ENCODE data around the gene PEX11B. TPM values are rescaled to one million over a fixed set of nuclear protein-coding genes. Genes with fewer than 3 reads are reported as not detected.

PEX11B gene
- total RNA-seq, 1 experiment from 2014 or later, result 16.1 TPM

DNA sequence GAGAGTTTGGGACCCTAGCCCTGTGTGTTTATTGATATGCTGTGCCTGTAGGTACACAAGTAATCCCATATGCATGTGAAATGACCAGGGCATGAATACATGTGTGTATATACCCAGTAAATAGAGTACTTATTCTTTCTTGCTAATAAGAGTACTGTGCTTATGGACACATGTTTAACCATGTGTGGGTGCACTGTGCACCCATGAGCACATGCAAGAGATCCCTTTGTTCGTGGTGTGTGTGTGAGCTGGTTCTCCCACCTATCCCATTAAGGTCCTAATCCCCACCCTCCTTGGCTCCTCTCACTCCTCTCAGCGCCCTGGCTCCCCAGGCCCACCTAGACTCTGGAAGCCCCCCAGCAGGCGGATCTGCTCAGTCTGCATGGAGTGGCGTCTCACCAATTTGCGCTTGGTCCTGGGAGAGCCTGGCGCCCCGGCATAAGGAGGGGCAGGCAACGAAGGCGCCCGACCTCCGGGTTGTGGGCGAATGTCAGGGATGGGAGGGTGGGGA, 41.5 kb upstream of the PEX11B start:
- Mint-ChIP-seq H3K4me1 (ENCODE audit: low read depth, unreplicated experiment) (peaks cover 29% of the 10 kb centered on the region), H3K27ac (ENCODE audit: unreplicated experiment) (no peak overlapping the region), H3K9me3 (ENCODE audit: unreplicated experiment) (no peaks in the 10 kb centered on the region), H3K4me3 (ENCODE audit: unreplicated experiment) (no peak overlapping the region), H3K27me3 (ENCODE audit: insufficient read depth, unreplicated experiment) (peaks cover 15% of the 10 kb centered on the region), H3K36me3 (ENCODE audit: insufficient read depth, unreplicated experiment) (no peaks in the 10 kb centered on the region)
- H3K9me3 ChIP-seq, result no peaks in the 10 kb centered on the region
- ChIA-PET CTCF (interaction anchor here (0.8 kb wide), 1 partner anchor 41 kb away, joined by 3 read pairs; no protein-coding TSS in a partner anchor), POLR2A (no interaction called here)
- no peaks in the 10 kb centered on the region for H3K36me3 ChIP-seq (ENCODE audit: control insufficient read depth, insufficient read depth, low read length)
- TF ChIP-seq, protein P1, sequence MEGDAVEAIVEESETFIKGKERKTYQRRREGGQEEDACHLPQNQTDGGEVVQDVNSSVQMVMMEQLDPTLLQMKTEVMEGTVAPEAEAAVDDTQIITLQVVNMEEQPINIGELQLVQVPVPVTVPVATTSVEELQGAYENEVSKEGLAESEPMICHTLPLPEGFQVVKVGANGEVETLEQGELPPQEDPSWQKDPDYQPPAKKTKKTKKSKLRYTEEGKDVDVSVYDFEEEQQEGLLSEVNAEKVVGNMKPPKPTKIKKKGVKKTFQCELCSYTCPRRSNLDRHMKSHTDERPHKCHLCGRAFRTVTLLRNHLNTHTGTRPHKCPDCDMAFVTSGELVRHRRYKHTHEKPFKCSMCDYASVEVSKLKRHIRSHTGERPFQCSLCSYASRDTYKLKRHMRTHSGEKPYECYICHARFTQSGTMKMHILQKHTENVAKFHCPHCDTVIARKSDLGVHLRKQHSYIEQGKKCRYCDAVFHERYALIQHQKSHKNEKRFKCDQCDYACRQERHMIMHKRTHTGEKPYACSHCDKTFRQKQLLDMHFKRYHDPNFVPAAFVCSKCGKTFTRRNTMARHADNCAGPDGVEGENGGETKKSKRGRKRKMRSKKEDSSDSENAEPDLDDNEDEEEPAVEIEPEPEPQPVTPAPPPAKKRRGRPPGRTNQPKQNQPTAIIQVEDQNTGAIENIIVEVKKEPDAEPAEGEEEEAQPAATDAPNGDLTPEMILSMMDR (IDR thresholded peaks at IDR 0.05; ENCODE audit: insufficient read depth in 1 of 2, low read depth in 1 of 2, low read length in 1 of 2, severe bottlenecking in 1 of 2, unreplicated experiment in 1 of 2), result no peak
- no peaks in the 10 kb centered on the region; the same call in 1 of the 2 replicates for H3K27me3 ChIP-seq (replicated peaks; ENCODE audit: control insufficient read depth, insufficient read depth, low read length)
- peaks cover 28% of the 10 kb centered on the region for H3K4me1 ChIP-seq
- peak overlapping the region; percentile 40; the same call in 1 of the 2 replicates for H3K4me3 ChIP-seq (ENCODE audit: low read depth, low read length)
- no peak for DNase-seq
- no TSS peak for BruUV-seq (replicated peaks)
- intact Hi-C loops (cut with micrococcal nuclease; ENCODE audit: unreplicated experiment), result loop anchor here (2.0 to 5.0 kb wide), 3 partner anchors 52 to 77 kb away; no protein-coding TSS in a partner anchor

- peaks cover 35% of the 10 kb centered on the region for H3K4me1 ChIP-seq
- Mint-ChIP-seq H3K4me1 (ENCODE audit: low read depth, unreplicated experiment) (peaks cover 29% of the 10 kb centered on the region), H3K27ac (ENCODE audit: unreplicated experiment) (no peak overlapping the region), H3K9me3 (ENCODE audit: unreplicated experiment) (no peaks in the 10 kb centered on the region), H3K4me3 (ENCODE audit: unreplicated experiment) (peak overlapping the region; percentile 14), H3K27me3 (ENCODE audit: insufficient read depth, unreplicated experiment) (peaks cover 15% of the 10 kb centered on the region), H3K36me3 (ENCODE audit: insufficient read depth, unreplicated experiment) (no peaks in the 10 kb centered on the region)
- DNase-seq, result no peak
- ChIA-PET POLR2A (interaction anchor here (2.4 kb wide), 1 partner anchor 32 kb away, joined by 14 read pairs; the partner anchor contains the start of gene RBM8A), CTCF (no interaction called here)
- H3K4me3 ChIP-seq (ENCODE audit: low read depth, low read length), result no peak overlapping the region
- no peaks in the 10 kb centered on the region for H3K36me3 ChIP-seq (ENCODE audit: control insufficient read depth, insufficient read depth, low read length)
- intact Hi-C loops (cut with micrococcal nuclease; ENCODE audit: unreplicated experiment), result no loop called here
- no peaks in the 10 kb centered on the region; the same call in 1 of the 2 replicates for H3K27me3 ChIP-seq (replicated peaks; ENCODE audit: control insufficient read depth, insufficient read depth, low read length)
- TF ChIP-seq, protein P1 (IDR thresholded peaks at IDR 0.05; ENCODE audit: insufficient read depth in 1 of 2, low read depth in 1 of 2, low read length in 1 of 2, severe bottlenecking in 1 of 2, unreplicated experiment in 1 of 2), result no peak
- H3K9me3 ChIP-seq, result no peaks in the 10 kb centered on the region
- BruUV-seq (replicated peaks), result no TSS peak
These were observed 40.8 kb upstream of the PEX11B start for GRCh38 chr1:145959333-145959732.

DNA sequence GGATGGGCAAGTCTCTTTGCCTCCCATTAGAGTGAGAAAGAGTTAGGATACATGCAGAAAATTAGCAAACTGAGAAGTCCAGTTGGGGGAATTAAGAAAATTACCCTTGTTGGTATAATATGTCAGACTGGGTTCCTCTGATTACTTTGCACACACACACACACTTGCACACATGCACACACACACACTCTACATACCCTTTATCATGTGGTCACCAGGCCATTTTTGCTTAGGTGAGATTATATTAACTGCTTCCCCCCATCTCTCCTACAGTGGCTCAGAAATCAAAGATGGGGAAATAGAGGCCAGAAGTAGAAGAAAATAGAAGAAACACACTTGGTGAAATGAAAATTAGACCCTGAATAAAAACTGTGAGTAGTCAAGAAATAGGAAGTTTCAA, 40.2 kb upstream of the PEX11B start:
- H3K4me3 Mint-ChIP-seq (ENCODE audit: unreplicated experiment), result no peak overlapping the region
- H3K9me3 Mint-ChIP-seq (ENCODE audit: unreplicated experiment), result no peaks in the 10 kb centered on the region
- Histone ChIP-seq H3K27me3 (replicated peaks; ENCODE audit: control insufficient read depth, insufficient read depth, low read length) (no peaks in the 10 kb centered on the region; the same call in 1 of the 2 replicates), H3K4me1 (peaks cover 31% of the 10 kb centered on the region), H3K36me3 (ENCODE audit: control insufficient read depth, insufficient read depth, low read length) (no peaks in the 10 kb centered on the region), H3K4me3 (ENCODE audit: low read depth, low read length) (no peak overlapping the region), H3K9me3 (no peaks in the 10 kb centered on the region)
- peaks cover 29% of the 10 kb centered on the region for H3K4me1 Mint-ChIP-seq (ENCODE audit: low read depth, unreplicated experiment)
- intact Hi-C loops (cut with micrococcal nuclease; ENCODE audit: unreplicated experiment), result no loop called here
- BruUV-seq (replicated peaks), result no TSS peak
- CTCF ChIA-PET, result interaction anchor here (0.6 to 2.1 kb wide), 5 partner anchors 11 to 79 kb away, joined by 3 to 15 read pairs (median 3); partner anchors contain the start of gene RBM8A
- no peak for DNase-seq
- TF ChIP-seq, protein P1 (IDR thresholded peaks at IDR 0.05; ENCODE audit: insufficient read depth in 1 of 2, low read depth in 1 of 2, low read length in 1 of 2, severe bottlenecking in 1 of 2, unreplicated experiment in 1 of 2), result no peak
- peaks cover 15% of the 10 kb centered on the region for H3K27me3 Mint-ChIP-seq (ENCODE audit: insufficient read depth, unreplicated experiment)
- H3K27ac Mint-ChIP-seq (ENCODE audit: unreplicated experiment), result no peak overlapping the region
- H3K36me3 Mint-ChIP-seq (ENCODE audit: insufficient read depth, unreplicated experiment), result no peaks in the 10 kb centered on the region
- POLR2A ChIA-PET, result interaction anchor here (1.1 to 2.4 kb wide), 3 partner anchors 32 to 99 kb away, joined by 3 to 14 read pairs (median 7); partner anchors contain the start of genes PIAS3 and RBM8A

All from Caco-2 (cell line).